AG09319 (cell line): ENCODE measurements around the gene EGF.
"Not testable (repeated sequence)": the region's sequence is repeated elsewhere in the genome, so short reads cannot be mapped to it uniquely, and the experiment has no call there.

Experiments
- DNase-seq: peaks from one replicate; pipeline ENCODE4 v3.0.0-alpha.2; 2010; ENCODE audit warnings: low read depth; ENCODE audit errors: extremely low read depth
- TF ChIP-seq, protein P1 (sequence below): IDR thresholded peaks from 2 replicates; pipeline ENCODE4 v1.5.1; 2011; ENCODE audit warnings: low read depth, mild to moderate bottlenecking, inconsistent platforms, low read length, moderate library complexity

The EGF gene

GRCh38 chr4:109946120-109946519 lies 33.4 kb downstream of the EGF start:
- TF ChIP-seq, protein P1, sequence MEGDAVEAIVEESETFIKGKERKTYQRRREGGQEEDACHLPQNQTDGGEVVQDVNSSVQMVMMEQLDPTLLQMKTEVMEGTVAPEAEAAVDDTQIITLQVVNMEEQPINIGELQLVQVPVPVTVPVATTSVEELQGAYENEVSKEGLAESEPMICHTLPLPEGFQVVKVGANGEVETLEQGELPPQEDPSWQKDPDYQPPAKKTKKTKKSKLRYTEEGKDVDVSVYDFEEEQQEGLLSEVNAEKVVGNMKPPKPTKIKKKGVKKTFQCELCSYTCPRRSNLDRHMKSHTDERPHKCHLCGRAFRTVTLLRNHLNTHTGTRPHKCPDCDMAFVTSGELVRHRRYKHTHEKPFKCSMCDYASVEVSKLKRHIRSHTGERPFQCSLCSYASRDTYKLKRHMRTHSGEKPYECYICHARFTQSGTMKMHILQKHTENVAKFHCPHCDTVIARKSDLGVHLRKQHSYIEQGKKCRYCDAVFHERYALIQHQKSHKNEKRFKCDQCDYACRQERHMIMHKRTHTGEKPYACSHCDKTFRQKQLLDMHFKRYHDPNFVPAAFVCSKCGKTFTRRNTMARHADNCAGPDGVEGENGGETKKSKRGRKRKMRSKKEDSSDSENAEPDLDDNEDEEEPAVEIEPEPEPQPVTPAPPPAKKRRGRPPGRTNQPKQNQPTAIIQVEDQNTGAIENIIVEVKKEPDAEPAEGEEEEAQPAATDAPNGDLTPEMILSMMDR = no peak
- DNase-seq = no peak

DNA sequence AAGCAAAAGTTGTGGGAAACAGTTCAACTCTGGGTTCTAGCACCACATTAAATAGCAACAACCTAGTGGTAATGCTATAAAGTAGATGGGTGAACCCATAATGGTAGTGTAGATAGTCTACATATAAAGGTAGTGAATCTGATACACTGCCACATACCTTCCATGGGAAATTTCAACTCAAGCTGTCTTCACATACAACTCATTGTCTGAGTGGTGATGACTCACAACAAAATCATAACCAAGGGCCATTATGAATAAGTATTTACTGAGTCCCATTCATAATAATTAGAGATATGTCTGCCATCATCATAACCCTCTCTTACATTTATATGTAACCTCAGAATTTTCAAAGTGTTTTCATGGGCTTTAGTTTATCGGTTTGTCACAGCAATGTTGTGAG lies 34.8 kb downstream of the EGF start:
- TF ChIP-seq, protein P1 = no peak
- DNase-seq = no peak

DNA sequence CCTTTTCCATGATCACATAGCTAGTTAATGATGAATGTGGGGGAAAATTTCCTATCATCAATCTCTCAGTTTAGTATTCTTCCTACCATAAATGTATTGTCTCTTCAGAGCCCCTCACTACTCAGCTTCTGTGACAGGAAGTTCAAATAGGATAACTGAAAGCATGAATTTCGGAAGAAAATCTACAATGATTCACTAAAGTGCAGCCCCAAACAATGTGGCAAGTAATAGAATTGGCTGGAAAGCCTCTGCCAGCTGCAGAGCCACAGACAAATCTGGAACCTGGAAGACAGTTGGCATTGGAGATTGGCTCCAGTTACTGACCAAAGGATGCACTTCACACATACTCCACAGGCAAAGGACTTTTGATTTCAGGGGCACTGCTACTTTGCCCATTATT lies 35.2 kb downstream of the EGF start:
- TF ChIP-seq, protein P1 = no peak
- no peak for DNase-seq

DNA sequence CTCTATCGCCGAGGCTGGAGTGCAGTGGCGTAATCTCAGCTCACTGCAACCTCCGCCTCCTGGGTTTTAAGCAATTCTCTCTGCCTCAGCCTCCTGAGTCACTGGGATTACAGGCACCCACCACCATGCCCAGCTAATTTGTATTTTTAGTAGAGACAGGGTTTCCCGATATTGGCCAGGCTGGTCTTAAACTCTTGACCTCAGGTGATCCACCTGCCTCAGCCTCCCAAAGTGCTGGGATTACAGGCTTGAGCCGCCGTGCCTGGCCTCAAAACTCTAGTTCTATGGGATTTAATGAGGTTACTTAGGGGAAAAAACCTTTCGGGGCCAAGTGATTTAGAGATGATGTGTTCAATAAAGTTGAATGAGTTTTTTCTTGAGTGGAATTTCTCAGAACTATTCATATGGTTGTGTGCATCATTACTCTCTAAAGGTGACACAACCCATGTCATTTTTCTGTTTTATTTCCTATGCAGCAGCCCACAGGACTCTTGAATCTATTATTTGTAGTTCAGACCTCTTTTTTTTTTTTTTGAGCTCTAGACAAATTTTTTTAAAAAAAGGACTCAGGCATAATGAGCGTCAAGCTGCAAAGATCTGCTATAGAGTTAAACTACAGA lies 36.5 kb downstream of the EGF start:
- not testable (repeated sequence) for DNase-seq

DNA sequence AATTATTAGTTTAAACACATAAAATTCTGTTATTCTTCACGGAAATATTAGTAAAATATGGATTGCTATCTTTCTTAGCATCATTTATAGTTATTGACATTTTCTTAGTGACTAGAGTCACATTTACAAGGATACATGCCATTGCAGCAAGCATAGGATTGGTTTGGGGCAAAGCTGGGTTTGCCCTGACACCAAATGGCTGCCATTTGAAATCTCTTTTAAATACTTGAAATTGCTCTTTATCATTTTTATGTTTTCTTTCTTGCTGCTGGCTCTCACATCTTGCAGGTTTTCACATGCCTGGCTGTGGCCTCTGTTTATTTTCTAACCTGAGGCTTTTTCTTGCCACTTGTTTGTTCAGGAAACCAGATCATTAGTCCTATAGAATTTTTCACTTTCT lies 39.9 kb downstream of the EGF start:
- DNase-seq = no peak
- TF ChIP-seq, protein P1 = no peak

- TF ChIP-seq, protein P1 = no peak
- no peak for DNase-seq
These were observed 40.9 kb downstream of the EGF start for GRCh38 chr4:109953556-109953955.

DNA sequence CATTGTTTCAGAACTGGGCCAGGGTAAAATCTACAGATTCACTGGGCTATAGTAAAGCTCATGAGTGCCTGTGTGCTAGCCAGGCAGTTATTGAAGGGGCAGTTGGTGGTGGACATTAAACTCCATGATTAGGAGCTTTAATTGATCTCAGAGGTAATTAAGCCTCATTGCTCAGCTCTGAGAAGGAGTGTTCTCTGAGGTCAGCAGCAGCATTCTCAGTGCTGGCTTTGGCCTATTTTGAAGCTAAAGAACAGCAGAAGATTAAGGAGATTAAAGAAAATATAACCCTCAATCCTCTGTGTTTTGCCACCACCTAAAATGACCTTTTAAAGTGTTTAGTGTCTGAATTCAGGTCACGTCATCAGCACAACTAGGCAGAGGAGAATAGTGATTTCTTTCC lies 42.5 kb downstream of the EGF start:
- TF ChIP-seq, protein P1 = no peak
- DNase-seq = no peak

- no peak for DNase-seq
- TF ChIP-seq, protein P1 = no peak
These were observed 44.5 kb downstream of the EGF start for GRCh38 chr4:109957227-109957626.
